IMR-90 (cell line): ENCODE results near the gene GLIS1. TPM values are rescaled to one million over a fixed set of nuclear protein-coding genes. Genes with fewer than 3 reads are reported as not detected.

Experiments used
- CHD1 ChIP-seq: IDR thresholded peaks from 2 replicates; pipeline ENCODE4 v1.6.1; 2012; ENCODE audit warnings: low read depth, low read length, improper control_type of control experiment
- ELK1 ChIP-seq: fragments of 150-350 bp; IDR thresholded peaks from 2 replicates; pipeline ENCODE4 v1.6.1; 2016; ENCODE audit warnings: low read depth, mild to moderate bottlenecking, low read length, moderate library complexity, borderline replicate concordance
- MAZ ChIP-seq: IDR thresholded peaks from 2 replicates; pipeline ENCODE4 v1.6.1; 2012; ENCODE audit warnings: low read depth, mild to moderate bottlenecking, low read length, improper control_type of control experiment, moderate library complexity, borderline replicate concordance
- POLR2A ChIP-seq: IDR thresholded peaks from 2 replicates; pipeline ENCODE4 v1.6.1; 2012; ENCODE audit warnings: mild to moderate bottlenecking, low read depth, low read length
- polyA plus RNA-seq, 3 experiments: library from polyadenylated mRNA; depleted of rRNA; stranded (reverse); fragments of >200 nt; gene quantifications; 2 replicates each; pipeline ENCODE4 v1.2.3, GENCODE V29; 2012; ENCODE audit warnings: low replicate concordance in 1 of 3
- total RNA-seq: library from RNA; depleted of rRNA; stranded (reverse); fragments of >200 nt; gene quantifications from 2 replicates; pipeline ENCODE4 v1.2.3, GENCODE V29; 2012

GLIS1 gene
- total and polyA plus RNA-seq, 2 of the 4 experiments (the other 2 are of a cell fraction), result 0.18 to 2.3 TPM

- TF ChIP-seq ELK1 (no peak), MAZ (no peak), CHD1 (no peak), POLR2A (no peak)
Observed at GRCh38 chr1:53730224-53730865, 8.6 kb downstream of the GLIS1 start (continued).
